HEK293 (cell line): Measurements from ENCODE around the gene RNPEP.
A peak's percentile ranks its signal among the peaks of the same experiment; 100 is the strongest.

Experiments used
- CTCF ChIA-PET: fragments of 350-600 bp; formaldehyde crosslinking; extraction: SDS; loops from one replicate; lab custom pipeline; 2021; ENCODE audit warnings: antibody characterized with exemption; lab: Yijun Ruan, JAX
- POLR2A ChIA-PET: fragments of 300-600 bp; formaldehyde crosslinking; extraction: SDS; loops from one replicate; lab custom pipeline; 2020; ENCODE audit warnings: antibody characterized with exemption, inconsistent platforms; lab: Yijun Ruan, JAX
- H3K27ac ChIP-seq: fragments of 200-500 bp; sonication (Bioruptor generic); 2 replicates; pipeline ENCODE4 v1.5.1; 2014; ENCODE audit warnings: low read depth, low read length, control low read depth, inconsistent platforms; ENCODE audit errors: extremely low read depth
- H3K36me3 ChIP-seq, 2 experiments: fragments of 200-500 bp in 1 of 2; sonication (Bioruptor generic) in 1 of 2; 1 replicate in 1 of 2; 2 replicates in 1 of 2; pipeline ENCODE4 v1.5.1; 2014 to 2017; ENCODE audit warnings: inconsistent platforms in 2 of 2, low read length in 2 of 2; ENCODE audit not compliant: control insufficient read depth in 2 of 2, insufficient read depth in 1 of 2
- H3K4me1 ChIP-seq: fragments of 200-500 bp; sonication (Bioruptor generic); 2 replicates; pipeline ENCODE4 v1.5.1; 2014; ENCODE audit warnings: mild to moderate bottlenecking, low read length, inconsistent platforms; ENCODE audit not compliant: control insufficient read depth, insufficient read depth
- H3K4me3 ChIP-seq: 2 replicates; pipeline ENCODE4 v1.5.1; 2011; ENCODE audit warnings: low read depth, mild to moderate bottlenecking, control low read depth, low read length, moderate library complexity
- H3K9me3 ChIP-seq: fragments of 200-500 bp; sonication (Bioruptor generic); 2 replicates; pipeline ENCODE4 v1.5.1; 2014; ENCODE audit warnings: low read depth, low read length, inconsistent platforms; ENCODE audit not compliant: control insufficient read depth, insufficient read depth
- GFI1B ChIP-seq: fragments of 450-650 bp; formaldehyde crosslinking; IDR thresholded peaks from 2 replicates; pipeline ENCODE4 v1.5.1; 2016; ENCODE audit warnings: missing biosample characterization, missing genetic modification characterization
- GLI2 ChIP-seq: fragments of 450-650 bp; formaldehyde crosslinking; IDR thresholded peaks from 2 replicates; pipeline ENCODE4; 2017; ENCODE audit warnings: missing biosample characterization, missing genetic modification characterization, low read depth, borderline replicate concordance
- GLI4 ChIP-seq: fragments of 450-650 bp; formaldehyde crosslinking; IDR thresholded peaks from 2 replicates; pipeline ENCODE4 v1.5.1; 2016; ENCODE audit warnings: missing biosample characterization, missing genetic modification characterization
- GLIS2 ChIP-seq: fragments of 450-650 bp; formaldehyde crosslinking; IDR thresholded peaks from 2 replicates; pipeline ENCODE4 v1.5.1; 2016; ENCODE audit warnings: missing biosample characterization, missing genetic modification characterization
- IKZF3 ChIP-seq: fragments of 450-650 bp; IDR thresholded peaks from 2 replicates; pipeline ENCODE4 v1.5.0; 2018; ENCODE audit warnings: missing biosample characterization, mild to moderate bottlenecking, missing genetic modification characterization, moderate library complexity
- KLF16 ChIP-seq: fragments of 450-650 bp; formaldehyde crosslinking; IDR thresholded peaks from 2 replicates; pipeline ENCODE4 v1.5.1; 2017; ENCODE audit warnings: missing biosample characterization, missing genetic modification characterization
- KLF7 ChIP-seq: fragments of 450-650 bp; formaldehyde crosslinking; IDR thresholded peaks from 2 replicates; pipeline ENCODE4 v1.5.1; 2016; ENCODE audit warnings: missing biosample characterization, missing genetic modification characterization, borderline replicate concordance
- KLF8 ChIP-seq: fragments of 450-650 bp; formaldehyde crosslinking; IDR thresholded peaks from 2 replicates; pipeline ENCODE4 v1.5.1; 2016; ENCODE audit warnings: missing biosample characterization, missing genetic modification characterization
- PBX3 ChIP-seq: sonication (generic); formaldehyde crosslinking; IDR thresholded peaks from 2 replicates; pipeline ENCODE4 v1.8.1; 2022; ENCODE audit warnings: mild to moderate bottlenecking, moderate library complexity, missing genetic modification reagents
- SP3 ChIP-seq: fragments of 450-650 bp; formaldehyde crosslinking; IDR thresholded peaks from 2 replicates; pipeline ENCODE4 v1.5.1; 2016; ENCODE audit warnings: missing biosample characterization, missing genetic modification characterization
- SP7 ChIP-seq: fragments of 450-650 bp; formaldehyde crosslinking; IDR thresholded peaks from 2 replicates; pipeline ENCODE4 v1.5.1; 2016; ENCODE audit warnings: missing biosample characterization, missing genetic modification characterization
- WT1 ChIP-seq: fragments of 450-650 bp; formaldehyde crosslinking; IDR thresholded peaks from 2 replicates; pipeline ENCODE4 v1.5.1; 2016; ENCODE audit warnings: missing biosample characterization, missing genetic modification characterization
- YY1 ChIP-seq: fragments of 450-650 bp; formaldehyde crosslinking; IDR thresholded peaks from 2 replicates; pipeline ENCODE4 v1.5.1; 2018; ENCODE audit warnings: missing biosample characterization, missing genetic modification characterization
- ZBTB48 ChIP-seq: fragments of 450-650 bp; formaldehyde crosslinking; IDR thresholded peaks from 2 replicates; pipeline ENCODE4 v1.5.1; 2016; ENCODE audit warnings: missing biosample characterization, missing genetic modification characterization
- ZBTB8A ChIP-seq: fragments of 450-650 bp; formaldehyde crosslinking; IDR thresholded peaks from 2 replicates; pipeline ENCODE4 v1.5.1; 2016; ENCODE audit warnings: missing biosample characterization, missing genetic modification characterization
- ZFHX2 ChIP-seq: fragments of 450-650 bp; formaldehyde crosslinking; conservative IDR thresholded peaks from 2 replicates; pipeline ENCODE4 v1.5.1; 2016; ENCODE audit warnings: missing biosample characterization, missing genetic modification characterization
- ZFP3 ChIP-seq: fragments of 450-650 bp; formaldehyde crosslinking; IDR thresholded peaks from 2 replicates; pipeline ENCODE4 v1.5.1; 2016; ENCODE audit warnings: low read depth, missing biosample characterization, missing genetic modification characterization
- ZFP37 ChIP-seq: fragments of 450-650 bp; formaldehyde crosslinking; IDR thresholded peaks from 2 replicates; pipeline ENCODE4 v1.5.1; 2016; ENCODE audit warnings: missing biosample characterization, missing genetic modification characterization
- ZFP69B ChIP-seq: fragments of 450-650 bp; formaldehyde crosslinking; IDR thresholded peaks from 2 replicates; pipeline ENCODE4 v1.5.1; 2016; ENCODE audit warnings: missing biosample characterization, missing genetic modification characterization
- ZNF140 ChIP-seq: fragments of 450-650 bp; formaldehyde crosslinking; IDR thresholded peaks from 2 replicates; pipeline ENCODE4 v1.5.1; 2016; ENCODE audit warnings: missing biosample characterization, missing genetic modification characterization
- ZNF146 ChIP-seq: fragments of 450-650 bp; formaldehyde crosslinking; IDR thresholded peaks from 2 replicates; pipeline ENCODE4 v1.5.1; 2016; ENCODE audit warnings: missing biosample characterization, missing genetic modification characterization
- ZNF324 ChIP-seq: fragments of 450-650 bp; formaldehyde crosslinking; IDR thresholded peaks from 2 replicates; pipeline ENCODE4 v1.5.1; 2016; ENCODE audit warnings: missing biosample characterization, missing genetic modification characterization
- ZNF350 ChIP-seq: fragments of 450-650 bp; formaldehyde crosslinking; IDR thresholded peaks from 2 replicates; pipeline ENCODE4 v1.5.0; 2017; ENCODE audit warnings: missing biosample characterization, mild to moderate bottlenecking, missing genetic modification characterization
- ZNF404 ChIP-seq: fragments of 450-650 bp; formaldehyde crosslinking; IDR thresholded peaks from 2 replicates; pipeline ENCODE4 v1.5.1; 2017; ENCODE audit warnings: missing biosample characterization, missing genetic modification characterization
- ZNF423 ChIP-seq: fragments of 450-650 bp; formaldehyde crosslinking; IDR thresholded peaks from 2 replicates; pipeline ENCODE4 v1.5.1; 2016; ENCODE audit warnings: missing biosample characterization, missing genetic modification characterization
- ZNF473 ChIP-seq: fragments of 450-650 bp; formaldehyde crosslinking; IDR thresholded peaks from 2 replicates; pipeline ENCODE4 v1.5.1; 2017; ENCODE audit warnings: missing biosample characterization, missing genetic modification characterization
- ZNF48 ChIP-seq: fragments of 450-650 bp; formaldehyde crosslinking; IDR thresholded peaks from 2 replicates; pipeline ENCODE4 v1.5.1; 2016; ENCODE audit warnings: missing biosample characterization, missing genetic modification characterization
- ZNF501 ChIP-seq: fragments of 450-650 bp; formaldehyde crosslinking; IDR thresholded peaks from 2 replicates; pipeline ENCODE4 v1.5.1; 2016; ENCODE audit warnings: missing biosample characterization, missing genetic modification characterization
- ZNF529 ChIP-seq: fragments of 450-650 bp; formaldehyde crosslinking; IDR thresholded peaks from 2 replicates; pipeline ENCODE4 v1.5.1; 2017; ENCODE audit warnings: missing genetic modification characterization, missing biosample characterization; ENCODE audit not compliant: insufficient replicate concordance
- ZNF561 ChIP-seq: fragments of 450-650 bp; IDR thresholded peaks from 2 replicates; pipeline ENCODE4 v1.5.1; 2018; ENCODE audit warnings: missing biosample characterization, missing genetic modification characterization, borderline replicate concordance
- ZNF596 ChIP-seq: fragments of 450-650 bp; IDR thresholded peaks from 2 replicates; pipeline ENCODE4 v1.5.0; 2018; ENCODE audit warnings: missing biosample characterization, mild to moderate bottlenecking, missing genetic modification characterization, moderate library complexity
- ZNF623 ChIP-seq: fragments of 450-650 bp; formaldehyde crosslinking; IDR thresholded peaks from 2 replicates; pipeline ENCODE4 v1.5.1; 2016; ENCODE audit warnings: missing biosample characterization, missing genetic modification characterization
- ZNF660 ChIP-seq: fragments of 450-650 bp; IDR thresholded peaks from 2 replicates; pipeline ENCODE4 v1.5.1; 2018; ENCODE audit warnings: missing biosample characterization, mild to moderate bottlenecking, missing genetic modification characterization
- ZNF830 ChIP-seq: fragments of 450-650 bp; IDR thresholded peaks from 2 replicates; pipeline ENCODE4 v1.5.0; 2018; ENCODE audit warnings: missing biosample characterization, missing genetic modification characterization, low read depth, mild to moderate bottlenecking, moderate library complexity

RNPEP gene

GRCh38 chr1:201982623-201983379 is at the start of gene RNPEP (continued):
- TF ChIP-seq WT1 (peak; percentile 86), GLI4 (tag by site-specific recombination) (peak; percentile 70; the same call in 1 of the 2 replicates), GLIS2 (peak; percentile 74), ZNF146 (tag by site-specific recombination) (no peak), ZFP69B (tag by site-specific recombination) (peak; percentile 19; the same call in 1 of the 2 replicates), ZNF501 (peak; percentile 76; the same call in 1 of the 2 replicates), PBX3 (CRISPR knock-in tag) (peak; percentile 76; the same call in 1 of the 2 replicates), KLF16 (tag by site-specific recombination) (peak; percentile 73; the same call in 1 of the 2 replicates), ZNF596 (tag by site-specific recombination) (0 out of 2 replicates have a peak, but pooled peaks have one; percentile 29), KLF8 (tag by site-specific recombination) (peak; percentile 86), SP7 (tag by site-specific recombination) (peak; percentile 76), GLI2 (tag by site-specific recombination) (no peak), ZNF48 (no peak), ZFP3 (tag by site-specific recombination) (no peak), ZBTB48 (tag by site-specific recombination) (peak; percentile 88; the same call in 1 of the 2 replicates), ZNF404 (tag by site-specific recombination) (no peak), ZNF473 (tag by site-specific recombination) (no peak), ZNF423 (peak; percentile 55; the same call in 1 of the 2 replicates), YY1 (tag by site-specific recombination) (peak; percentile 76; the same call in 1 of the 2 replicates), ZNF660 (tag by site-specific recombination) (peak; percentile 82), ZFP37 (tag by site-specific recombination) (peak; percentile 92)
- TF ChIP-seq, all 188 proteins: peak for 51

GRCh38 chr1:201933840-201934430 is 48.5 kb upstream of the RNPEP start:
- Histone ChIP-seq H3K4me1 (no peaks in the 10 kb centered on the region), H3K9me3 (no peaks in the 10 kb centered on the region), H3K27ac (no peak overlapping the region), H3K36me3 (no peaks in the 10 kb centered on the region), H3K4me3 (no peak overlapping the region)
- ChIA-PET CTCF (interaction anchor here (0.6 to 1.2 kb wide), 5 partner anchors 11 to 314 kb away, joined by 3 to 11 read pairs (median 3); partner anchors contain the start of gene LMOD1), POLR2A (no interaction called here)
- no peak for TF ChIP-seq ZNF350
- TF ChIP-seq ZNF830 (tag by site-specific recombination) = no peak
- TF ChIP-seq ZNF140 (tag by site-specific recombination) = no peak
- TF ChIP-seq ZFHX2 = no peak
- TF ChIP-seq ZNF501 = no peak
- TF ChIP-seq ZNF561 = no peak
- TF ChIP-seq ZBTB8A (tag by site-specific recombination) = no peak
- no peak for TF ChIP-seq SP3 (tag by site-specific recombination)
- TF ChIP-seq ZNF623 = no peak
- no peak for TF ChIP-seq KLF7 (tag by site-specific recombination)
- no peak for TF ChIP-seq GFI1B (tag by site-specific recombination)
- TF ChIP-seq ZNF529 (tag by site-specific recombination) = no peak
- no peak for TF ChIP-seq ZNF324 (tag by site-specific recombination)
- TF ChIP-seq IKZF3 = no peak
